GM19193 (cell line): ENCODE results near the gene CTNNA3.

Experiments
- POLR2A ChIP-seq: IDR thresholded peaks from 4 replicates; pipeline ENCODE4 v1.6.1; 2011; ENCODE audit not compliant: insufficient read depth, insufficient read length; ENCODE audit errors: extremely low read depth

Gene CTNNA3

DNA sequence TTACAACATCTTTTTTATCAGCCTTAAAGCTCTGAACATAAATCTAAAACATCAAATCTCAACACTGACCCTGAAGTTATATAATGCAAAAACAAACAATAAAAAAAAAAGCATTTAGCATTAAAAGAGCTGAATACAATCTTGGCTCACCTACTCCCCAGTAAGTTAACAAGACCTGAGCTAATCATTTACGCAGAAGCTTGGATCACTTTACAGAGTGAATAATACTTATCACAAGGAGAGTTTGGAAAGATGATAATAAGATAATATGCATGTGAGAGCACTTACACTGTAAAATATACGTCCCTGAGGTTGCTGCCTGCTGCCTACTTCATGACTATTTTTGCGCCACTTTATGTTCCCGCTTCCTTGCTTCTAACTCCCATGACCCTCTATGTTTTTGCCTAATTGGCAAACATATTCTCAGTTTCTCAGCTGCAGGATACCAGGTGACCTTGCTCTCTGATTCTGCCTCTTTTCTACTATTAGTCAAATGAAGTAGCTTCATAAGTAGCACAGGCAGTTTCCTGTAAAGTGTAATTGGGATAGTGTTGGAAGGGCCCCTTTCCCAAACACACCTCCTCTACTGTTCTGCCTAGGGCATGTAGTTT is 436.6 kb downstream of the CTNNA3 start:
- no peak for TF ChIP-seq POLR2A

DNA sequence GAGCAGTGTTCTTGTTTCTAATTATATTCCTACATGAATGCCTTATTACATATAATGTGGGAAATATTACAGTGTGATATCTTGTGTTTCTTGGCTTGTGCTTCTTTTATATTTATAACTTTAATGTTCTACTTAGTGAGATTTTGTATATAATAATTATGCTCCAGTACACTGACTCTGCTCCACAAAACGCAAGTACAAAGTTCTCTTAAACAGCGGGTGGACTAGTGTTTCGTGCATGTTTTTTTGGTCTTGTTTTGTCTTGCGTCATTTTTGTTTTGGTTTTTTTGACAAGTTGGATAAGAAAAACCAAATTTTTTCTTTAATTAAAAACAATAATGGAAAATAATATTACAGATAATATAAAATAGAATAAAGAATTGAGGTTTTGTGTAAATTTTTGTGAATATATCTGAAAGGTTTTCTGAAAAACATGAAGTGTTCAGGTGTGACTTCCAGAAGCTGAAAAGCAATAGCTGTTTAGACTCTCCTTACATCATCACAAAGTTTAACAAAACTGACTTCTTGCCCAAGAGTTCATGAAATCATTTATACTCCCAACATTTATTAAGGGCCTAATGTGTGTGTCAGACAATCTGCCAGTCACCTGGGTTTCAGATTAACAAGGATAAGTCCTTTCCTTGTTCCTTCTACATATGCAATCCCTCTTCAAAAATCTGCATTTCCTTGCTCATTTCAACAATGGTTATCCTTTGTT is 438.4 kb downstream of the CTNNA3 start:
- TF ChIP-seq POLR2A, result no peak

DNA sequence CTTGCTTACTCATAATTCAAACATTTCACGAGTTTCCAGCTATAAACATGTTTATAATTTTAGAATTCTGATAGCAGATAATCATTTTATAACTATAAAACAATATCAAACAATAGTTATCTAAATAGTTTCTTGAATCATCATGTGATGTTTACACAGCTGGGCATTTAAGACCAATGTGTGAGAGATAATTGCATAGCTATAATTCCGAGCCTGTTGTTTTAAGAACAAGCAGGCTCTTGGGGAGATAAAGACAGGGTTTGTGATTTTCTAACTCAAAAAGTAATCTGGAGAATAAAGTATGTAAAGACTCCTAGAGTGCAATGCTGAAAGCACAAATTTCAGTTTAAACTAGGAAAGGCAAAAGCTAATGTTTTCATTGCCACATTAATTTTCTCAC is 439.0 kb downstream of the CTNNA3 start:
- no peak for TF ChIP-seq POLR2A

DNA sequence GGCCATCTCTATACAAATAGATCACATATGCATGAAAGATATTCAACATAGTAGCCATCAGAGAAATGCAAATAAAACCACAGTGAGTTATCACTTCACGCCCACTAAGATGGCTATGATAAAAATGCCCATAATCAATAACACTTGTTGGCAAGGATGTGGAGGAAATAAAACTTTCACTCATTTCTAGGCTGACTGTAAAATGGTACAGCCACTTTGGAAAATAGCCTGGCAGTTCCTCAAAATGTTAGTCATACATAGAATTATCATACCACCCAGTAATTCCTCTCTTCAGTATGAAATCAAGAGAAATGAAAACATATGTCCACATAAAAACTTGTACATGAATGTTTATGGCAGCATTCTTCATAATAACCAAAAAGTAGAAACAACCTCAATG is 445.3 kb downstream of the CTNNA3 start:
- no peak for TF ChIP-seq POLR2A

DNA sequence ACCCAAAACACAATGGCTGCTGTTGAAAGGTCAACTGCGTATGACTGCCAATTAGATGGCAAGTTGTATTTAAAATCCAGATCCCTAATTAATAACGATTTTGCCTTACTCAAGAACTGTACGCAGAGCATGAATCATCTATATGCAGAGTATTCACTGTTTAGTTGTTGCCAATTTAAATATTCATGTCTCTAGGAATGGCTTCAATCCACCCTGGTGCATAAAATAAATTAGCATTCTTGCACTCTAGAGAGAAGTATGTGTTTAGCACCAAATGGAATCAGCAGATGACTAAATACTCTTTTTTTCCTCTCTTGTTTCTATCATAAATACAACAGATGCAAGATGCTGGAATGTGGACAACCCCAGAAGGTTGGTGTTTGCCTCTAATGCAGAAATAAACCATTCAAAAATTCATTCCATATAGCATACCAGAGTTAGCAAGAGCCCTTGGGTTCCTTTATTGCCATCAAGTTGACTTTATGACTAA is 449.9 kb downstream of the CTNNA3 start:
- no peak for TF ChIP-seq POLR2A

DNA sequence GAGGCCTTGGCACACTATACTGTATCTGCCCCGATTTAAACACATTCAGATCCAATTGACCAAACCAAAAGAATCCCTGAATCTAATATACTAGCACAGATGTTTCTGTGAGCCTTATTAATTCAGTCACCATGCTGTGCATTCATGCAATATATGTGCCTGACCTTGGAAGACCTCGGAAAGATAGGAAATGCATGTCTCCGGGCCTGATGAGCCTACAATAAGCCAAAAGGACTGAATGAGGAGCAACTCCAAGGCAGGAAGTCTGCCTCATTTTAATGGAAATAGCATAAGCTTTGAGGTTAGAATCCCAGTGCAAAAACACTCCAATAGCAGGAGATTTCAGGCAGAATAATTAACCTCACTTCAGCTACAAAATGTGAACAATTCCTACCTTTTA is 453.5 kb downstream of the CTNNA3 start:
- TF ChIP-seq POLR2A, result no peak

DNA sequence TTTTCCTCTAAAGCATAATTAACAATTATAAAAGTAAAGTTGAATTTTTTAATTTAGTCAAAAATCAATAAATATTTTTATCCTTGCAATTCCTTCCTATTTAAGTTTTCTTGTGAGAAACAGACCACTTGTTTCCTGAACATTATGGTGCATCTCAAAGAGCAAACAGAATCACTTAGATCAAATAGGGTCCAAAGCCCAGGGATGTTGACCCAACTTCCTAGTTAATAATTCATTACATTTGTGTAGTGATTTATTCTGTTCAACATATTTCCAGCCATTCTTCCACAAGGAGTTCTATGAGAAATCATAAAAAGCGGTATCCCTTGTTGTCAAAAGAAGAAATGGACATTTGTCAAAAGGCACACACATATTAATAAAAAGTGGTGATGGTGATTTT is 454.5 kb downstream of the CTNNA3 start:
- no peak for TF ChIP-seq POLR2A

DNA sequence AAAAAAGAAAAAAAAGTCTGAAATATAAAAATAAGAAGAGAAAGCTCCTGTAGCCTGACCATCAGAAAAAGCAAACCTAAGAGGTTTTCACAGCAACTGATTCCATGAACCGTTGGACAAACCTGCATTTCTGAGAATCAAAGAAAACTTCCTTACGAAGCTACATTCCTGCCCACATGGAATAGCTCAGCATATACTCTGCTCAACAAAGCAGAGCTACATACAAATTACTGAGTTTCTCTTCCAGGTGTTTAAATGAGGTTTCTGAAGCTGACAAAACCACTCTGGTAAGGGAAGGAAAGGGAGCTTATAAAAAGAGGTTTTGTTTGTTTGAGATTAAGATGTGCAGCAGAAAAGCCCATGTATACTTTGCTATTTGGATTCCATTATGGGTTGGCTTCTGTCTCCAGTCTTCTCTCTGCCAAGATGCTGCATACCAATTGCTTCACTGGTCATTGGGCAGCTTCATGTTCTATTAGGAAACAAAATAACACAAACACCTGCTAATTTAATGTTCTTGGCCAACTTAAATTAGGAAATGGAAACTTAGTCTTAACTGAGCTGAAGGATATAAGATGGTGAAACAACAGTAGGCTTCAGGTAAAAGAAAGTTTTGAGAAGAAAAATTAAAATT is 456.0 kb downstream of the CTNNA3 start:
- no peak for TF ChIP-seq POLR2A

DNA sequence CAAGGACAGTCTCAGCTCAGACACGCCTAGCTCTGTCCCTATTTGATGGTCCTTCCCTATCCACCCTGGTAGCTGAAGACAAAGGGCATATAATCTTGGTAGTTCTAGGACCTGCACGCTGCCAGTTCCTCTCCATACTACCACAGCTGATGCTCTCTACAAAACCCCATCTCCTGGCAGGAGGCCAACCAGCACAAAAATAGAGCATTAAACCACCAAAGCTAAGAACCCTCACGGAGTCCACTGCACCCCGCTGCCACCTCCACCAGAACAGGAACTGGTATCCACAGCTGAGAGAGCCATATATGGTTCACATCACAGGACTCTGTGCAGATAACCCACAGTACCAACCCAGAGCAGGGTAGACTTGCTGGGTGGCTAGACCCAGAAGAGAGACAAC is 470.8 kb downstream of the CTNNA3 start:
- no peak for TF ChIP-seq POLR2A

DNA sequence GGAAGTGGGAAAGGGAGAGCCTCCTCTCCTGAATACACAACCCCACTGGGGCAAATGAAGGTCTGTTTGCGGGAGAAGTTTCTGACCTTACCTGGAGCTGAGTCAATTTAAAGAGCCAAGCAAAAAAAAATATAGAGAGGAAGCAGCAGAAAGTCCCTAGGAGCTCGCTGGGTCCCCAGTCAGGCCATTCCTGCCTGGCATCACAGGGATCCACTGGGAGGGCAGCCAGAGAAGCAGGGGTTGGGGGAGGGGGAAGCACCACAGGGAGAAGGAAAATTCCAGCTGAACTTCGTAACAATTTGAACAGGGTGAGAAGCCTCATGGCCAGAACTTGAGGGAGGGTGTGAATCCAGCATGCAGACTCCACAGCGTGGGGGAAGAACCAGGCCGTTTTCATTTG is 471.4 kb downstream of the CTNNA3 start:
- TF ChIP-seq POLR2A, result no peak

DNA sequence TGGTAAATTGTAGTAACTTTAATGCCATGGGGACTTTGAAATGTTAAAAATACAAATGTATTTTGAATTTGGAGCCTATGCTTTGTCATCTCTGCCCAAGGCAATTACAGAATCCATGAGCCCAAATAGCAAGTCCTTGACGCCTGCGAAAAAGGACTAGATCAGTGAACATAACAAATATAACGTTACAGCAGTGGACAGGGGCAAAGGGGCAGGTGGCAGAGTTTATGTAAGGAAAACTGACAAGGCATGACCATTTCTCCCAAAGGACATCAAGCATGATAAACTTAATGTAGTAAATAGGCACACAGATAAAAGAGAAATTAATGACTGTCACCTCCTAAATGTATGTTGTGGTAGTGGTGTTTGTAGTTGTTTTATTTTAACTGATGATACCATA is 473.1 kb downstream of the CTNNA3 start:
- TF ChIP-seq POLR2A, result no peak

DNA sequence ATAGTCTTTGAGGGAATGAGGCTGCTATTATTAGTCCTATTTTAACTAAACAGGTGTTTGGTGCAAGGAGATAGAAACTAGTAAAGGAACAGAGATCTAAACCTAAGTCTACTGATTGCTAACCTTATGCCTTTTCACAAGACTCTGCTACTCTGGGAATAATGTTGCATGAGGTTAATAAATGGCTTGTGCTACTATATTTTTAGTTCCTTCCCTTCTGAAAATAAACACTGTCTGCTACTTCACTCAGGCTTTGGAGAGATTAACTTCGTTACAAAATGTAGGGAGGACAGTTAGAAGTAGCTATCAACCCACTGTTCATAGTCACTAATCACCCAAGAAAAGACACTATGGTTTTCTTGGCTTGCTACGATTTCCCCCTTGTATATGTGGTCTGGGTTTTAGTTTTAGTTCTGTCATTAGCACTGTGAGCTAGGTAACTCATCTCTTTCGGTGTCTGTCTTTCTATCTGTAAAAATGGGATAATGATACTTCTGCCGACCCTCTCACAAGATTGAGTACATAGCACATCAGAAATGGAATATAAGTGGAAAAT is 474.0 kb downstream of the CTNNA3 start:
- no peak for TF ChIP-seq POLR2A

DNA sequence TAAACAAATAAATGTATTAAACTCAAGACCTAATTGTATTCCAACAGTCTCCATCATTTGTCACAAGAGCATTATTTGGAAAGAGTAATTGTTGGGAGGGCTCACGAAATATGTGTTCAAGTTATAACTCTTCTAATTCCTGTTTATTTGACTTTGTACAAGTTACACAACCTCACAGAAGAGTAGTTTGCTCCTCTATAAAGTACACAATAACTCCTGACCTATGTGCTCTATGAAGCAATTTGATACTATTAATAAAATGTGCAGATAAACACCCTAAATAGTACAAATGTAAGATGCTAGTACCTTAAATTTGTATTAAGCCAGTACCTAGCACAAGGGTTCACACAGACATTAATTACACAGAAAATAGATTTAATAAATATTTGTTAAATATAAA is 484.3 kb downstream of the CTNNA3 start:
- TF ChIP-seq POLR2A, result no peak

DNA sequence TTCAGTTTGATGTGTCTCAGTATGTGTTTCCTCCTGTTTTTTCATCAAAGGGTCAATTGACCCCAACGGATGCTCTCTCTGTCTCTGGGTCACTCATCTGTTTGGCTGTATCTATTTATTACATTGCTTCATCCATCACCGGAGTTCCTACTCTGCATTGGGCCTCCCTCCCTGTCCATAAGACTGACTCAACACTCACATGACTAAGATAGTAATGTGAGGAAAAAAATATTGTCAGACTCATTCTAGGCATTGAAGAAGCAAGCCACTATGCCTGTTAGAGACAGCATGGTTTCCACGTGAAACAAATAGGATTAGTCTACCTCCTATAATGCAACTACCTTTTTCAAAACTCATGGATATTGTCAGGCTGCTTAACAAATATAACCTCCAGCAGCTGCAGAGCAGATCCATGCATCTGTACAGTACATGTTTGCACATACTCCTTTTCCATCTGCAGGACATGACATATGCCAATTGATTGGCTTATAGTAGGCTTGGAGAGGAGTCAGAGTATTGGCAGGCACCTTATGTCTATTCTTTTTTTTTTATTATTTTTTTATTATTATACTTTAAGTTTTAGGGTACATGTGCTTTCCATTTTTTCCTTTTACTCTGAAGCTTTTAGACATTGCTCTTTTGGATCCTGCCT is 495.0 kb downstream of the CTNNA3 start:
- TF ChIP-seq POLR2A, result no peak

DNA sequence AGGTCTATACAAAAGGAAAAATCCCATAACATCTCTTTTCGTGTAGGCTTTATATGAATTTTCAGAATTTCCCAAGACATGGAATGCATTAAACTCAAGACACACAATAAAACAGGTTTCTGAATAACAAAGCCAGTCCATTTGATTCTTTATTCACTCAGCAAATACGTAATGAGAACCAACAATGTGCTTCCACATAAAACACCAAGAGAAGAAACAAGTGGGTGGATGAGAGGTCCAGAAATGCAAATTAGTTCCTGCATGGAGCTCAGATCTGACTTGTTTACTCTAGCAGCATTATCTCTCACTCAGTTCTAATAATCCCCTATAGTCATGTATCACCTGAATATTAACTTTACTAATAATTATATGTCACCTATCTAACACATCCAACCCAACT is 520.6 kb downstream of the CTNNA3 start:
- no peak for TF ChIP-seq POLR2A
